B cell (primary cell): Measurements from ENCODE around the gene TNPO1. TPM values are rescaled to one million over a fixed set of nuclear protein-coding genes. Genes with fewer than 3 reads are reported as not detected.

Experiments used
- ATAC-seq: fragments of 200-7000 bp; cut with Tn5 transposase; one replicate; pipeline ENCODE4 v1.10.0; 2021; ENCODE audit warnings: low read depth, mild to moderate bottlenecking, moderate number of reproducible peaks, moderate library complexity
- CTCF ChIA-PET: fragments of 350-600 bp; sonication (Branson Sonifier 250); formaldehyde crosslinking; loops from one replicate; lab custom pipeline; 2021; ENCODE audit warnings: antibody characterized with exemption, inconsistent platforms; lab: Charles Lee
- POLR2A ChIA-PET: fragments of 350-600 bp; sonication (Branson Sonifier 250); formaldehyde crosslinking; loops from one replicate; lab custom pipeline; 2021; ENCODE audit warnings: antibody characterized with exemption; lab: Charles Lee
- DNase-seq: peaks from one replicate; pipeline ENCODE4 v3.0.0; 2013
- H2AFZ ChIP-seq: 2 replicates; pipeline ENCODE4 v1.6.1; 2012; ENCODE audit warnings: mild to moderate bottlenecking, low read depth, low read length; ENCODE audit not compliant: insufficient read depth, poor library complexity, severe bottlenecking
- H3K27ac ChIP-seq, 2 donors: 1 replicate in 1 of 2; 2 replicates in 1 of 2; pipeline ENCODE4 v1.5.1; 2012 to 2013; ENCODE audit warnings: low read length in 2 of 2, mild to moderate bottlenecking in 2 of 2, moderate library complexity in 1 of 2
- H3K27me3 ChIP-seq, 4 experiments: fragments of 200-600 bp in 1 of 4; sonication (generic) in 1 of 4; replicated peaks in 1 of 4; 1 replicate in 2 of 4; 2 replicates in 2 of 4; pipeline versions ENCODE4 v1.6.1 to v1.7.0; 2013 to 2016; ENCODE audit warnings: low read length in 3 of 4, mild to moderate bottlenecking in 2 of 4, mixed read lengths in 1 of 4, moderate library complexity in 1 of 4; ENCODE audit not compliant: insufficient read depth in 4 of 4, control insufficient read depth in 3 of 4; ENCODE audit errors: control extremely low read depth in 1 of 4
- H3K36me3 ChIP-seq, 2 experiments: replicated peaks in 1 of 2; 1 replicate in 1 of 2; 2 replicates in 1 of 2; pipeline versions ENCODE4 v1.6.1 to v1.7.1; 2013; ENCODE audit warnings: low read length in 1 of 2; ENCODE audit not compliant: insufficient read depth in 2 of 2, control insufficient read depth in 1 of 2; ENCODE audit errors: control extremely low read depth in 1 of 2, extremely low read depth in 1 of 2
- H3K4me1 ChIP-seq, 2 donors: fragments of 200-600 bp in 1 of 2; sonication (generic) in 1 of 2; 1 replicate in 1 of 2; 2 replicates in 1 of 2; pipeline versions ENCODE4 v1.5.1 to v1.6.1; 2013 to 2017; ENCODE audit warnings: low read length in 2 of 2; ENCODE audit not compliant: control insufficient read depth in 2 of 2, insufficient read depth in 2 of 2
- H3K4me2 ChIP-seq: replicated peaks from 2 replicates; pipeline ENCODE3; 2012; ENCODE audit warnings: mild to moderate bottlenecking, low read depth, low read length; ENCODE audit not compliant: poor library complexity, severe bottlenecking
- H3K4me3 ChIP-seq, 5 experiments: fragments of 200-600 bp in 1 of 5; sonication (generic) in 1 of 5; 1 replicate in 3 of 5; 2 replicates in 2 of 5; pipeline versions ENCODE4 v1.5.1 to v1.7.0; 2011 to 2016; ENCODE audit warnings: low read length in 4 of 5, mild to moderate bottlenecking in 4 of 5, low read depth in 2 of 5, control low read depth in 1 of 5, moderate library complexity in 1 of 5; ENCODE audit not compliant: insufficient read depth in 1 of 5; ENCODE audit errors: control extremely low read depth in 1 of 5, extremely low read depth in 1 of 5
- H3K79me2 ChIP-seq: fragments of 200-600 bp; sonication (generic); one replicate; pipeline ENCODE4 v1.6.0; 2016; ENCODE audit warnings: low read length; ENCODE audit not compliant: control insufficient read depth, insufficient read depth
- H3K9ac ChIP-seq: fragments of 200-600 bp; sonication (generic); 2 replicates; pipeline ENCODE4 v1.6.1; 2017; ENCODE audit warnings: mild to moderate bottlenecking, low read length, moderate library complexity
- H3K9me3 ChIP-seq, 3 donors: one replicate each; pipeline versions ENCODE4 v1.6.1 to v1.7.1; 2013; ENCODE audit warnings: low read length in 2 of 3; ENCODE audit not compliant: control insufficient read depth in 2 of 3, insufficient read depth in 1 of 3; ENCODE audit errors: control extremely low read depth in 1 of 3
- H4K20me1 ChIP-seq: 2 replicates; pipeline ENCODE4 v1.6.0; 2012; ENCODE audit warnings: mild to moderate bottlenecking, low read length; ENCODE audit not compliant: insufficient read depth, control insufficient read depth, poor library complexity, severe bottlenecking
- H3K27ac Mint-ChIP-seq: one replicate; pipeline ENCODE4 v1.8.0; 2021; ENCODE audit warnings: mixed read lengths
- H3K27me3 Mint-ChIP-seq: one replicate; pipeline ENCODE4 v1.8.0; 2021; ENCODE audit warnings: mixed read lengths
- H3K4me1 Mint-ChIP-seq: one replicate; pipeline ENCODE4 v1.8.0; 2021; ENCODE audit warnings: mixed read lengths
- H3K4me3 Mint-ChIP-seq: one replicate; pipeline ENCODE4 v1.8.0; 2021; ENCODE audit warnings: mixed read lengths
- H3K9me3 Mint-ChIP-seq: one replicate; pipeline ENCODE4 v1.8.0; 2022; ENCODE audit warnings: mixed read lengths; ENCODE audit not compliant: insufficient read depth
- EZH2 ChIP-seq: IDR thresholded peaks from 2 replicates; pipeline ENCODE4 v1.6.1; 2012; ENCODE audit warnings: borderline replicate concordance, low read depth, mild to moderate bottlenecking, moderate library complexity, low read length; ENCODE audit not compliant: insufficient read depth, poor library complexity, severe bottlenecking
- WGBS: methylation state at CpG from one replicate; pipeline ENCODE4 v1.1.5; 2013; ENCODE audit warnings: missing lambda C conversion rate; ENCODE audit not compliant: insufficient coverage; 5-methylcytosine and 5-hydroxymethylcytosine counted together
- intact Hi-C: fragments of 100-400 bp; cut with micrococcal nuclease; formaldehyde crosslinking; loops from one replicate; pipeline ENCODE4 v1.10.0; 2022
- polyA plus RNA-seq: library from polyadenylated mRNA; depleted of rRNA; stranded (reverse); fragments of >200 nt; gene quantifications from 2 replicates; pipeline ENCODE4 v1.2.3, GENCODE V29; 2012
- total RNA-seq, 2 donors: library from RNA; stranded (reverse); fragments of 120-200 nt in 1 of 2; gene quantifications; 1 replicate in 1 of 2; 2 replicates in 1 of 2; pipeline versions ENCODE4 v1.2.3 to v1.2.4, GENCODE V29; 2013 to 2022
- TF ChIP-seq, protein P1 (sequence below): fragments of 200-600 bp; IDR thresholded peaks from one replicate; pipeline ENCODE4 v1.8.0; 2022; ENCODE audit warnings: antibody characterized with exemption, mild to moderate bottlenecking

The TNPO1 gene
- total and polyA plus RNA-seq, 2 donors (not counting 1 experiment from before 2014, with no cell fraction given): 6.4 to 102 TPM

DNA sequence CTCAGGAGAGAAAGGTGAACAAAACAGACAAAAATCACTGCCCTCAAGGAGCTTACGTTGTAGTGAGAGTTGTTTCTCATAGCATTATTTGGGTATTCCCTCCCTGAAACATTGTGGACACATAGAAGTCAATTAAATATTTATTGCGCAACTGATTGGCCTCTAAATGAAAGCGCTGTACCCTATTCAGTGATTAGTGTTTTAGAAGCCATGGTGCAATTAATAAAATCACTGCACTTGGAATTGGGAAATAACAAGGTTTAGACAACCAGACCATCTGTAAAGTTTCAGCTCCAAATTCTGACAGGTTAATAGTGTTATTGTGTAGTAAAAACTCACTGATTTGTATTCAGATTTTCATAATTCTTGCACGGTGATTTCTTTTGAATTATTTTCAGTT lies 35.9 kb downstream of the TNPO1 start:
- Histone ChIP-seq H3K9me3 (no peaks in the 10 kb centered on the region), H3K36me3 (peaks cover 2 to 30% of the 10 kb centered on the region in 2 experiments), H3K4me1 (peaks cover 19 to 29% of the 10 kb centered on the region in 2 donors), H3K79me2 (peaks cover 81% of the 10 kb centered on the region), H3K9ac (no peak overlapping the region), H3K27me3 (no peaks in the 10 kb centered on the region), H3K27ac (no peak overlapping the region), H4K20me1 (peaks cover 69% of the 10 kb centered on the region), H3K4me3 (no peak overlapping the region), H2AFZ (no peak overlapping the region), H3K4me2 (no peak overlapping the region)
- 100% methylated on average over 1 of the region's 4 CpGs for WGBS
- no peaks in the 10 kb centered on the region for H3K27me3 Mint-ChIP-seq
- peaks cover 54% of the 10 kb centered on the region for H3K4me1 Mint-ChIP-seq
- intact Hi-C loops: no loop called here
- ChIA-PET CTCF (interaction anchor here (0.8 kb wide), 1 partner anchor 12 kb away, joined by 3 read pairs; no protein-coding TSS in a partner anchor), POLR2A (no interaction called here)
- H3K27ac Mint-ChIP-seq: no peak overlapping the region
- DNase-seq (no peak), ATAC-seq (no peak)
- no peaks in the 10 kb centered on the region for H3K9me3 Mint-ChIP-seq
- TF ChIP-seq, protein P1, sequence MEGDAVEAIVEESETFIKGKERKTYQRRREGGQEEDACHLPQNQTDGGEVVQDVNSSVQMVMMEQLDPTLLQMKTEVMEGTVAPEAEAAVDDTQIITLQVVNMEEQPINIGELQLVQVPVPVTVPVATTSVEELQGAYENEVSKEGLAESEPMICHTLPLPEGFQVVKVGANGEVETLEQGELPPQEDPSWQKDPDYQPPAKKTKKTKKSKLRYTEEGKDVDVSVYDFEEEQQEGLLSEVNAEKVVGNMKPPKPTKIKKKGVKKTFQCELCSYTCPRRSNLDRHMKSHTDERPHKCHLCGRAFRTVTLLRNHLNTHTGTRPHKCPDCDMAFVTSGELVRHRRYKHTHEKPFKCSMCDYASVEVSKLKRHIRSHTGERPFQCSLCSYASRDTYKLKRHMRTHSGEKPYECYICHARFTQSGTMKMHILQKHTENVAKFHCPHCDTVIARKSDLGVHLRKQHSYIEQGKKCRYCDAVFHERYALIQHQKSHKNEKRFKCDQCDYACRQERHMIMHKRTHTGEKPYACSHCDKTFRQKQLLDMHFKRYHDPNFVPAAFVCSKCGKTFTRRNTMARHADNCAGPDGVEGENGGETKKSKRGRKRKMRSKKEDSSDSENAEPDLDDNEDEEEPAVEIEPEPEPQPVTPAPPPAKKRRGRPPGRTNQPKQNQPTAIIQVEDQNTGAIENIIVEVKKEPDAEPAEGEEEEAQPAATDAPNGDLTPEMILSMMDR: no peak
- no peak for TF ChIP-seq EZH2
- no peak overlapping the region for H3K4me3 Mint-ChIP-seq

DNA sequence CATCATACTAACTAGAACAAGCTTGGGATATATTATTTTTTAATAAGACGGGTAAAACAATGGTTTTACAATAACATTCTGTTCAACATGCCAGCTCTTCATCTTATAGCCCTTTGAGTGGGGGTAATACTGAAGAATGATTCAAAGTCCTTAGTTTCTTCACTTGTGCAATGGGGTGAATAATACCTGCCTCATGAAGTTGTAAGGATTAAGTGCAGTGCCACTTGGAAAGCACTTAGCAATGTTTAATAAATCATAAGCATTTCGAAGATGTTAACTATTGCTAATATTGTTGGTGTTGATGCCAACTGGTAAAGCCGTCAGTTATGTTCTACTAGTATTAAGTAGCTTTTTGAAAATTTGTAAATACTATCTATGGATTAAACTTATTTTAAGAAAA lies 38.0 kb downstream of the TNPO1 start:
- Histone ChIP-seq H3K9me3 (no peaks in the 10 kb centered on the region), H3K36me3 (peaks cover 3 to 44% of the 10 kb centered on the region in 2 experiments), H3K4me3 (no peak overlapping the region), H3K27ac (no peak overlapping the region), H3K4me2 (no peak overlapping the region), H3K9ac (no peak overlapping the region), H4K20me1 (peaks cover 62% of the 10 kb centered on the region), H3K4me1 (peaks cover 8 to 20% of the 10 kb centered on the region in 2 donors), H3K79me2 (peaks cover 88% of the 10 kb centered on the region), H3K27me3 (no peaks in the 10 kb centered on the region), H2AFZ (no peak overlapping the region)
- no peaks in the 10 kb centered on the region for H3K9me3 Mint-ChIP-seq
- H3K27ac Mint-ChIP-seq: no peak overlapping the region
- intact Hi-C loops: no loop called here
- no peak for DNase-seq
- no peak for ATAC-seq
- H3K27me3 Mint-ChIP-seq: no peaks in the 10 kb centered on the region
- CTCF ChIA-PET: no interaction called here
- no peak overlapping the region for H3K4me3 Mint-ChIP-seq
- TF ChIP-seq, protein P1: no peak
- no peak for TF ChIP-seq EZH2
- peaks cover 42% of the 10 kb centered on the region for H3K4me1 Mint-ChIP-seq
- POLR2A ChIA-PET: no interaction called here
- WGBS: no CpG with 5 or more reads among the region's 3 CpGs
